GM23338 (cell line): ENCODE data around the gene PTPRE.

Experiments used
- CTCF ChIP-seq, 2 experiments: fragments of 200-600 bp in 1 of 2; sonication (generic) in 1 of 2; conservative IDR thresholded peaks; 2 replicates each; pipeline versions ENCODE4 v1.5.1 to v1.6.1; 2016 to 2017; ENCODE audit warnings: antibody characterized with exemption in 2 of 2, low read depth in 2 of 2, mild to moderate bottlenecking in 2 of 2, moderate library complexity in 1 of 2
- EZH2 ChIP-seq: fragments of 200-600 bp; sonication (generic); IDR thresholded peaks from one replicate; pipeline ENCODE4 v1.8.0; 2017; ENCODE audit warnings: antibody characterized with exemption, mild to moderate bottlenecking, low read depth; ENCODE audit not compliant: unreplicated experiment
- EZH2phosphoT487 ChIP-seq: fragments of 200-600 bp; sonication (generic); IDR thresholded peaks from one replicate; pipeline ENCODE4 v1.8.1; 2018; ENCODE audit warnings: antibody characterized with exemption; ENCODE audit not compliant: unreplicated experiment
- STAT1 ChIP-seq: IDR thresholded peaks from one replicate; pipeline ENCODE4 v1.6.1; 2016; ENCODE audit warnings: antibody characterized with exemption; ENCODE audit not compliant: unreplicated experiment
- ZNF462 ChIP-seq: fragments of 250-450 bp; sonication (Bioruptor Pico); IDR thresholded peaks from 2 replicates; pipeline ENCODE4 v1.5.0; 2020; ENCODE audit warnings: mild to moderate bottlenecking, moderate library complexity

DNA sequence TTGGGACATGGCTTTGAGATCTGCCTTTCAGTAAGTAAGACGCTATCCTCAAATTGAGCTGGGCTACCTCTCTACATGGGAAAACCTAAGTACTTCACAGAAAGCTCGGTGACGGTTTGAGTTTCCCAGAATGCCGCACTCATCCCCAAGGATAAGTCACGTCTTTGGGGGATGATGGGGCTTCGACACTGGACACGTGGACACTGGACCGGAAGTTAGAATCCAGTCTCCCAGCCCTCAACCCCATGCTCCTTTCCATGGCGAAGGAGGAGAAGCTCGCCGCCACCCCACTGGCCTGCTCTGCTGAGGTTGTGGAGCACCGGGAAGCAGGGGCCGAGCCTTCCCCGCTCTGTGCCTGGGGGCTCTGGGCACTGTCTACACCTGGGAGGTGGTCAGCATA, 27.5 kb downstream of the PTPRE start:
- TF ChIP-seq CTCF (conservative IDR thresholded peaks at IDR 0.05; ENCODE audit: low read depth in 2 of 2) (no peak), ZNF462 (CRISPR knock-in tag) (no peak), EZH2 (no peak), EZH2phosphoT487 (no peak), STAT1 (no peak)
